SK-N-SH (cell line): Measurements from ENCODE around the gene RAPGEF3.

Experiments
- CHD2 ChIP-seq: fragments of 150-350 bp; IDR thresholded peaks from 2 replicates; pipeline ENCODE4 v1.6.1; 2018; ENCODE audit warnings: low read length; ENCODE audit not compliant: partially characterized antibody
- EP300 ChIP-seq, 2 experiments: IDR thresholded peaks; 2 replicates each; pipeline versions ENCODE4 v1.4.0 to v1.6.1; 2012; ENCODE audit warnings: borderline replicate concordance in 1 of 2, low read depth in 1 of 2, low read length in 1 of 2
- NFIC ChIP-seq: IDR thresholded peaks from 2 replicates; pipeline ENCODE4 v1.4.0; 2012; ENCODE audit warnings: borderline replicate concordance
- NRF1 ChIP-seq: IDR thresholded peaks from 2 replicates; pipeline ENCODE4 v1.6.1; 2012; ENCODE audit warnings: low read depth, mild to moderate bottlenecking, low read length
- POLR2AphosphoS5 ChIP-seq: IDR thresholded peaks from 2 replicates; pipeline ENCODE4 v1.6.1; 2012; ENCODE audit warnings: low read depth, low read length
- RAD21 ChIP-seq: IDR thresholded peaks from 2 replicates; pipeline ENCODE4 v1.6.1; 2012; ENCODE audit warnings: mild to moderate bottlenecking, low read length
- YY1 ChIP-seq: IDR thresholded peaks from 2 replicates; pipeline ENCODE4 v1.4.0; 2012; ENCODE audit warnings: low read depth, mild to moderate bottlenecking
- TF ChIP-seq, protein P1 (sequence below): fragments of 200-600 bp; sonication (generic); IDR thresholded peaks from 2 replicates; pipeline ENCODE4 v1.6.1; 2017; ENCODE audit warnings: antibody characterized with exemption, mild to moderate bottlenecking, moderate library complexity
- TF ChIP-seq, protein P2 (sequence below): IDR thresholded peaks from 2 replicates; pipeline ENCODE4 v1.6.1; 2012; ENCODE audit warnings: mild to moderate bottlenecking, low read depth, low read length, moderate library complexity
- TF ChIP-seq, protein P3 (sequence below): IDR thresholded peaks from 2 replicates; pipeline ENCODE4 v1.4.0; 2012; ENCODE audit warnings: low read depth, borderline replicate concordance

DNA sequence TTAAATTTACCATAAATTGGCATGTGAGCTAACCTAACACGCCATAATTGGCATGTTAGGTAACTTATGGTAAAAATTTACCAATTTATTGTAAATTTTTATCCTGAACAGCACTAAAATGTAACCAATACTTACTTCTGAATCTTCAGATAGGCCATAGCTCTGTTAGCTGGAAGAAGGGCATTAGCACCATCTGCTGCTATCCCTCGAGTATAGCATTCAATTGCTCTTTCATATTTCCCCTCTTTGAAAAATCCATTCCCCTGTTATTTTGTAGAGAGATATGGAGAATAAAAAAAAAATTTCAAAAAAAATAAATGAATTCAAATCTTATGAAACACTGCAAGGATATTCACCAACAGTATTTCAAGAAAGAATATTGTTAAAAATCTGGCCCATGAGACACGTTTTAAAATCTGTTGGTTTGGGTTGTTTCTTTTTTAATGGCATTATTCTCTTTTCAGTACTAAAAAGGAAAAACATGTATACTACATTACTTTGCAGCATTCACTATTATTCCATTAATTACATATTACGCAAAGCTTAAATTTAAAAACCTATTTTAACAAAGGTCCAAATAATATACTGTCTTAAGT, 71.9 kb downstream of the RAPGEF3 start:
- TF ChIP-seq, protein P1, sequence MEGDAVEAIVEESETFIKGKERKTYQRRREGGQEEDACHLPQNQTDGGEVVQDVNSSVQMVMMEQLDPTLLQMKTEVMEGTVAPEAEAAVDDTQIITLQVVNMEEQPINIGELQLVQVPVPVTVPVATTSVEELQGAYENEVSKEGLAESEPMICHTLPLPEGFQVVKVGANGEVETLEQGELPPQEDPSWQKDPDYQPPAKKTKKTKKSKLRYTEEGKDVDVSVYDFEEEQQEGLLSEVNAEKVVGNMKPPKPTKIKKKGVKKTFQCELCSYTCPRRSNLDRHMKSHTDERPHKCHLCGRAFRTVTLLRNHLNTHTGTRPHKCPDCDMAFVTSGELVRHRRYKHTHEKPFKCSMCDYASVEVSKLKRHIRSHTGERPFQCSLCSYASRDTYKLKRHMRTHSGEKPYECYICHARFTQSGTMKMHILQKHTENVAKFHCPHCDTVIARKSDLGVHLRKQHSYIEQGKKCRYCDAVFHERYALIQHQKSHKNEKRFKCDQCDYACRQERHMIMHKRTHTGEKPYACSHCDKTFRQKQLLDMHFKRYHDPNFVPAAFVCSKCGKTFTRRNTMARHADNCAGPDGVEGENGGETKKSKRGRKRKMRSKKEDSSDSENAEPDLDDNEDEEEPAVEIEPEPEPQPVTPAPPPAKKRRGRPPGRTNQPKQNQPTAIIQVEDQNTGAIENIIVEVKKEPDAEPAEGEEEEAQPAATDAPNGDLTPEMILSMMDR = peak; percentile 83
- TF ChIP-seq, protein P2, sequence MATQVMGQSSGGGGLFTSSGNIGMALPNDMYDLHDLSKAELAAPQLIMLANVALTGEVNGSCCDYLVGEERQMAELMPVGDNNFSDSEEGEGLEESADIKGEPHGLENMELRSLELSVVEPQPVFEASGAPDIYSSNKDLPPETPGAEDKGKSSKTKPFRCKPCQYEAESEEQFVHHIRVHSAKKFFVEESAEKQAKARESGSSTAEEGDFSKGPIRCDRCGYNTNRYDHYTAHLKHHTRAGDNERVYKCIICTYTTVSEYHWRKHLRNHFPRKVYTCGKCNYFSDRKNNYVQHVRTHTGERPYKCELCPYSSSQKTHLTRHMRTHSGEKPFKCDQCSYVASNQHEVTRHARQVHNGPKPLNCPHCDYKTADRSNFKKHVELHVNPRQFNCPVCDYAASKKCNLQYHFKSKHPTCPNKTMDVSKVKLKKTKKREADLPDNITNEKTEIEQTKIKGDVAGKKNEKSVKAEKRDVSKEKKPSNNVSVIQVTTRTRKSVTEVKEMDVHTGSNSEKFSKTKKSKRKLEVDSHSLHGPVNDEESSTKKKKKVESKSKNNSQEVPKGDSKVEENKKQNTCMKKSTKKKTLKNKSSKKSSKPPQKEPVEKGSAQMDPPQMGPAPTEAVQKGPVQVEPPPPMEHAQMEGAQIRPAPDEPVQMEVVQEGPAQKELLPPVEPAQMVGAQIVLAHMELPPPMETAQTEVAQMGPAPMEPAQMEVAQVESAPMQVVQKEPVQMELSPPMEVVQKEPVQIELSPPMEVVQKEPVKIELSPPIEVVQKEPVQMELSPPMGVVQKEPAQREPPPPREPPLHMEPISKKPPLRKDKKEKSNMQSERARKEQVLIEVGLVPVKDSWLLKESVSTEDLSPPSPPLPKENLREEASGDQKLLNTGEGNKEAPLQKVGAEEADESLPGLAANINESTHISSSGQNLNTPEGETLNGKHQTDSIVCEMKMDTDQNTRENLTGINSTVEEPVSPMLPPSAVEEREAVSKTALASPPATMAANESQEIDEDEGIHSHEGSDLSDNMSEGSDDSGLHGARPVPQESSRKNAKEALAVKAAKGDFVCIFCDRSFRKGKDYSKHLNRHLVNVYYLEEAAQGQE = no peak
- TF ChIP-seq NFIC = no peak
- no peak for TF ChIP-seq POLR2AphosphoS5
- peak; percentile 84 for TF ChIP-seq RAD21
- no peak for TF ChIP-seq EP300 (IDR thresholded peaks at IDR 0.05; ENCODE audit: borderline replicate concordance in 1 of 2, low read depth in 1 of 2, low read length in 1 of 2)
- TF ChIP-seq YY1 = no peak
- no peak for TF ChIP-seq CHD2
- TF ChIP-seq, protein P3, sequence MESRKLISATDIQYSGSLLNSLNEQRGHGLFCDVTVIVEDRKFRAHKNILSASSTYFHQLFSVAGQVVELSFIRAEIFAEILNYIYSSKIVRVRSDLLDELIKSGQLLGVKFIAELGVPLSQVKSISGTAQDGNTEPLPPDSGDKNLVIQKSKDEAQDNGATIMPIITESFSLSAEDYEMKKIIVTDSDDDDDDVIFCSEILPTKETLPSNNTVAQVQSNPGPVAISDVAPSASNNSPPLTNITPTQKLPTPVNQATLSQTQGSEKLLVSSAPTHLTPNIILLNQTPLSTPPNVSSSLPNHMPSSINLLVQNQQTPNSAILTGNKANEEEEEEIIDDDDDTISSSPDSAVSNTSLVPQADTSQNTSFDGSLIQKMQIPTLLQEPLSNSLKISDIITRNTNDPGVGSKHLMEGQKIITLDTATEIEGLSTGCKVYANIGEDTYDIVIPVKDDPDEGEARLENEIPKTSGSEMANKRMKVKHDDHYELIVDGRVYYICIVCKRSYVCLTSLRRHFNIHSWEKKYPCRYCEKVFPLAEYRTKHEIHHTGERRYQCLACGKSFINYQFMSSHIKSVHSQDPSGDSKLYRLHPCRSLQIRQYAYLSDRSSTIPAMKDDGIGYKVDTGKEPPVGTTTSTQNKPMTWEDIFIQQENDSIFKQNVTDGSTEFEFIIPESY = no peak
- TF ChIP-seq NRF1 = no peak
